Thoracic aorta (tissue), 2 donors: Measurements from ENCODE around the gene PEX5. TPM values are rescaled to one million over a fixed set of nuclear protein-coding genes. Genes with fewer than 3 reads are reported as not detected.

Source experiments
- ATAC-seq: fragments of 150-250 bp; one replicate; pipeline ENCODE4 v1.8.0; 2017; ENCODE audit warnings: low read depth; ENCODE audit not compliant: insufficient number of reproducible peaks, low FRiP score
- DNase-seq: peaks from one replicate; pipeline ENCODE4 v3.0.0-alpha.2; 2020; ENCODE audit warnings: low spot score
- H3K27ac ChIP-seq, 2 donors: fragments of 200-600 bp; sonication (generic); 1 replicate in 1 of 2; 2 replicates in 1 of 2; pipeline ENCODE4 v1.5.1; 2016; ENCODE audit warnings: mild to moderate bottlenecking in 2 of 2, moderate library complexity in 2 of 2
- H3K27me3 ChIP-seq: fragments of 200-600 bp; sonication (generic); replicated peaks from 2 replicates; pipeline ENCODE4 v1.6.0; 2016; ENCODE audit warnings: mild to moderate bottlenecking; ENCODE audit not compliant: insufficient read depth
- H3K36me3 ChIP-seq: fragments of 200-600 bp; sonication (generic); one replicate; pipeline ENCODE4 v1.5.1; 2016
- H3K4me1 ChIP-seq, 2 donors: fragments of 200-600 bp; sonication (generic); 1 replicate in 1 of 2; 2 replicates in 1 of 2; pipeline versions ENCODE4 v1.5.1 to v1.6.0; 2016; ENCODE audit warnings: low read depth in 2 of 2, mild to moderate bottlenecking in 1 of 2; ENCODE audit not compliant: control insufficient read depth in 1 of 2
- H3K4me3 ChIP-seq: fragments of 200-600 bp; sonication (generic); 2 replicates; pipeline ENCODE4 v1.5.1; 2016; ENCODE audit warnings: mild to moderate bottlenecking
- H3K9me3 ChIP-seq: fragments of 200-600 bp; sonication (generic); 2 replicates; pipeline ENCODE4 v1.5.1; 2016
- total RNA-seq, 2 donors: library from RNA; depleted of rRNA; stranded (reverse); fragments of >200 nt; gene quantifications; one replicate each; pipeline versions ENCODE4 v1.1.0 to v1.2.3, GENCODE V29; 2016
- TF ChIP-seq, protein P1 (sequence below): fragments of 200-600 bp; sonication (generic); IDR thresholded peaks from one replicate; pipeline ENCODE4 v1.5.1; 2019; ENCODE audit warnings: antibody characterized with exemption

The PEX5 gene
- total RNA-seq, 2 donors from 2014 or later: 34.5 to 42.2 TPM

DNA sequence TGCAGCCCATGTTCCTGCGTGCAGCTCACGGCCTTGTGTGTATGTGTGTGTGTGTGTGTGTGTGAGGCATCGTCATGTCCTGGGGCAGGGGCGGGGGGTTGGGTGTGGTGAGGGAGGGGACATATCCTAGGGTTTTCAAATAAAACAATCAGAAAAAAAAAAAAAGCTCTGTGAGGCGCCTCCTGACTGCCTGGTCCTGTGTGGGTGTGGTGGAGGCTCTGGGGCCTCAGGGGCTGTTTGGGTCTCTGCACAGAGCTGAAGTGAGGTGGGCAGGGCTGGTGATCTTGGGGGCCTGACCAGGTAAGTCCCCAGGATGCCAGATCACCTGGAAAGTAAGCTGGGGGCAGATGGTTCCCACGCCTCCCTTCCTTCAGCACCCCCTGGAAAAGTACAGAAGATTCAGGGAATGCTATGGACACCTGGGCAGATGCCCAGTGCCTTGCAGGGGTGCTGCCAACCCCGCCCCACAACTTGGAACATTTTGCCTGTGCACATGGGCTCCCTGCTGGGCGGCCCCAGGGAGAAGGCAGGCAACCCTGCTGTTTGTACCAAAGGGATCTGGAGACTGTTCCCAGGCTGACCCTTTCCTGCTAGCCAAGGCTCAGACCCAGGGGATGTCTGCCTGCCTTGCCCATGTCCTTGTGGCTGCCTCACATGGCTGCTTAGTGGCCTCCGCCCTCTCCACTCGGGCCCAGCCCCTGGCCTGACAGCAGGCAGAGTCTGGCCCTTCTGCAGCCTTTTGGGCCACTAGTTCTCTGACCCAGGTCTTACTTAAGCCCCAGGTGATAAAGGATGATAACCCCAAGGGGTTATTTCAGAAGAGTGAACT lies 30.5 kb upstream of the PEX5 start:
- Histone ChIP-seq H3K27ac (no peak overlapping the region), H3K4me1 (peaks cover 0 to 12% of the 10 kb centered on the region in 2 donors), H3K9me3 (no peaks in the 10 kb centered on the region), H3K4me3 (no peak overlapping the region), H3K27me3 (no peaks in the 10 kb centered on the region), H3K36me3 (peaks cover 2% of the 10 kb centered on the region)
- no peak for ATAC-seq
- TF ChIP-seq, protein P1, sequence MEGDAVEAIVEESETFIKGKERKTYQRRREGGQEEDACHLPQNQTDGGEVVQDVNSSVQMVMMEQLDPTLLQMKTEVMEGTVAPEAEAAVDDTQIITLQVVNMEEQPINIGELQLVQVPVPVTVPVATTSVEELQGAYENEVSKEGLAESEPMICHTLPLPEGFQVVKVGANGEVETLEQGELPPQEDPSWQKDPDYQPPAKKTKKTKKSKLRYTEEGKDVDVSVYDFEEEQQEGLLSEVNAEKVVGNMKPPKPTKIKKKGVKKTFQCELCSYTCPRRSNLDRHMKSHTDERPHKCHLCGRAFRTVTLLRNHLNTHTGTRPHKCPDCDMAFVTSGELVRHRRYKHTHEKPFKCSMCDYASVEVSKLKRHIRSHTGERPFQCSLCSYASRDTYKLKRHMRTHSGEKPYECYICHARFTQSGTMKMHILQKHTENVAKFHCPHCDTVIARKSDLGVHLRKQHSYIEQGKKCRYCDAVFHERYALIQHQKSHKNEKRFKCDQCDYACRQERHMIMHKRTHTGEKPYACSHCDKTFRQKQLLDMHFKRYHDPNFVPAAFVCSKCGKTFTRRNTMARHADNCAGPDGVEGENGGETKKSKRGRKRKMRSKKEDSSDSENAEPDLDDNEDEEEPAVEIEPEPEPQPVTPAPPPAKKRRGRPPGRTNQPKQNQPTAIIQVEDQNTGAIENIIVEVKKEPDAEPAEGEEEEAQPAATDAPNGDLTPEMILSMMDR: no peak
- no peak for DNase-seq

DNA sequence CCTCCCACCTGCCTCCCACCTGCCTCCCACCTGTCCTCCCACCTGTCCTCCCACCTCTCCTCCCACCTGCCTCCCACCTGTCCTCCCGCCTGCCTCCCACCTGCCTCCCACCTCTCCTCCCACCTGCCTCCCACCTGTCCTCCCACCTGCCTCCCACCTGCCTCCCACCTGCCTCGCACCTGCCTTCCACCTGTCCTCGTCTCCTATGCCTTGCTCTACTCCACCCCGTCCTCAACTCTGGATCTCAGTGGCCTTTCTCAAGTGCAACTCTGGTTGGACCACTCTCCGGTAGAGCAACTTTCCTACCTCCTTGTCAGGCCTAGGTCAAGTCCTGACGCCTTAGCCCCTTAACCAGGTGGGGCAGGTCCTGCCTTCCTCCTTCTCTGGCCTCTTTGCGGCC lies 29.3 kb upstream of the PEX5 start:
- Histone ChIP-seq H3K4me3 (no peak overlapping the region), H3K27ac (no peak overlapping the region), H3K27me3 (no peaks in the 10 kb centered on the region), H3K9me3 (no peaks in the 10 kb centered on the region), H3K36me3 (no peaks in the 10 kb centered on the region), H3K4me1 (peaks cover 0 to 12% of the 10 kb centered on the region in 2 donors)
- ATAC-seq: no peak
- TF ChIP-seq, protein P1: no peak
- no peak for DNase-seq

DNA sequence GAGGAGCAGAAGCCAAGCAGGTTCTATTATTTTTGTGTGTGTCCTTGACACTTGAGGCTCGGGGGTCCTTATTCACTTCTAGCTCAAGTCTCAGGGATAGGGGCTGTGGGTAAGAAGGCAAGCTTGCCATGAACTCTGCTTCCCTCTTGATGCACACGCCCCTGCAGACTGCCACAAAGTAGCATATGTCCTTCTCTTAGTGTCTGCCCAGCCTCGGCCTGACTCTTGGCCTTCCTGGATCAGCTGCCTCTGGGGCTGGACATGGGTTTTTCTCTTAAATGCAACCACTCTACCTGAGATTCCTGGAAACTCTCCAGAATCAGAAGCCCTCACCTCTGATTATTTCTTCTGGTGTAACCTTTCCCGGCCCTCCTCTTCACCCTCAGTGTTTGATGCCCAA lies 28.2 kb upstream of the PEX5 start:
- ATAC-seq (no peak), DNase-seq (no peak)
- no peak overlapping the region for H3K4me3 ChIP-seq
- no peaks in the 10 kb centered on the region for H3K36me3 ChIP-seq
- no peaks in the 10 kb centered on the region for H3K9me3 ChIP-seq
- no peaks in the 10 kb centered on the region for H3K27me3 ChIP-seq
- no peak overlapping the region for H3K27ac ChIP-seq
- peaks cover 0 to 12% of the 10 kb centered on the region in 2 donors for H3K4me1 ChIP-seq
- TF ChIP-seq, protein P1: no peak

DNA sequence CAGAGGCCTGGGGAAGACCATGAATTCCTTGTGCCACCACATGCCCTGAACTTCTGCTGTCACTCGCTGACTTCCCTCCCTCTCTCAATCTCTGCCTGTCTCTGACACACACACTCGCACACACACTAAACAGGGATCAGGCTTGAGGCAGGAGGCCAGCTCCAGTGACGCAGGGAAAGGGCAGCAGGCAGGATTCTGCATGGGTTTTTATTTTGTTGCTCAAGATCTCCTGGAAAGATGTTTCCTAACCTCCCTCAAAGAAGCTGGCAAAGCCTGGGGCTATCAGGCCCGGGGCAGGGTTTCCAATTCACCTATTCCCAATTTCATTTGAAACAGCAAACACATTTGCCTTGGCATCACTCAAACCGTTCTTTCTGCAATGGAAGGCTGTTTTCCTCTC lies 27.7 kb upstream of the PEX5 start:
- ATAC-seq (no peak), DNase-seq (no peak)
- H3K27me3 ChIP-seq: no peaks in the 10 kb centered on the region
- TF ChIP-seq, protein P1: no peak
- peaks cover 0 to 12% of the 10 kb centered on the region in 2 donors for H3K4me1 ChIP-seq
- H3K36me3 ChIP-seq: no peaks in the 10 kb centered on the region
- no peak overlapping the region for H3K27ac ChIP-seq
- no peaks in the 10 kb centered on the region for H3K9me3 ChIP-seq
- H3K4me3 ChIP-seq: no peak overlapping the region

DNA sequence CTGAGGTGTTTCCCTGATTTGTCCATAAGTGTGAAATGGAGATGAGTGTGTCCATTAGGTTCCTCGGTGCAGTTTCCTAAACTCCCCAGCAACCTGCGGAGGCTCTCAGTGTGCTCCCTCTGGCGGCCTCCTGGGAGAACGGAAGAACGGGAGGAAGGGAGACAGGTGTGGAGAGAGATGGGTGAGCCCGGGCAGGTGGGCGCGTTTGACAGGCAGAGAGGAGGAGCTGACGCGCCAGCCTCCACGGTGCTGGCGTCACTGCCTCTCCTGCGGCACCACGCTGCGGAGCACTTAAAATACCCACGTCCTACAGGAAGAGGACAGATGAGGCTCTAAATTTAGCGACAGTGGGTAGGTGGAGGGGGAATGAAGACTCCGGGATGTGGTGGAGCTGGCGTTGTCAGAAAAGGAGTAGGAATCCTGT lies 26.8 kb upstream of the PEX5 start:
- DNase-seq: no peak
- Histone ChIP-seq H3K9me3 (no peaks in the 10 kb centered on the region), H3K4me3 (no peak overlapping the region), H3K4me1 (peaks cover 0 to 12% of the 10 kb centered on the region in 2 donors), H3K36me3 (no peaks in the 10 kb centered on the region), H3K27me3 (no peaks in the 10 kb centered on the region), H3K27ac (no peak overlapping the region)
- TF ChIP-seq, protein P1: no peak
- ATAC-seq: no peak
